CD4-positive, alpha-beta T cell treated with Interleukin-21 for 1 hour (primary cell): ENCODE measurements around the gene ALDH9A1.

Source experiments
- DNase-seq: peaks from one replicate; pipeline ENCODE4 v3.0.0-alpha.2; 2020

ALDH9A1 gene

GRCh38 chr1:165616987-165617546, 81.3 kb downstream of the ALDH9A1 start:
- DNase-seq: no peak

- DNase-seq: no peak
These were observed 82.2 kb downstream of the ALDH9A1 start for GRCh38 chr1:165616054-165616612.
